ENCODE measurements around the gene RAB6C.
"Not testable (repeated sequence)": the region's sequence is repeated elsewhere in the genome, so short reads cannot be mapped to it uniquely, and the experiment has no call there.

The RAB6C gene

DNA sequence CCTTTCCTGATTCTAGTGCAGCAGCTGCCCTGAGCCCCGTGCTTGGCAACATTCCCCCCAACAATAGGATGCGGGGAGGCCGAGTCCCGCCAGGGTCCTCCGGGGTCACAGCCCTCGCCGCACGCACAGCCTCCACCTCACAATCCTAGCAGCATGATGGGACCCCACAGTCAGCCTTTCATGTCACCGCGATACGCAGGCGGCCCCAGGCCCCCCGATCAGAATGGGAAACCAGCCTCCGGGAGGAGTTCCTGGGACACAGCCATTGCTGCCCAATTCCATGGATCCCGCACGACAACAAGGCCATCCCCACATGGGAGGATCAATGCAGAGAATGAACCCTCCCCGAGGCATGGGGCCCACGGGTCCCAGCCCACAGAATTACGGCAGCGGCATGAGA lies 13.7 kb downstream of the RAB6C start:
- DNase-seq (ENCODE audit: low read depth in 2 of 2) = not testable (repeated sequence)

DNA sequence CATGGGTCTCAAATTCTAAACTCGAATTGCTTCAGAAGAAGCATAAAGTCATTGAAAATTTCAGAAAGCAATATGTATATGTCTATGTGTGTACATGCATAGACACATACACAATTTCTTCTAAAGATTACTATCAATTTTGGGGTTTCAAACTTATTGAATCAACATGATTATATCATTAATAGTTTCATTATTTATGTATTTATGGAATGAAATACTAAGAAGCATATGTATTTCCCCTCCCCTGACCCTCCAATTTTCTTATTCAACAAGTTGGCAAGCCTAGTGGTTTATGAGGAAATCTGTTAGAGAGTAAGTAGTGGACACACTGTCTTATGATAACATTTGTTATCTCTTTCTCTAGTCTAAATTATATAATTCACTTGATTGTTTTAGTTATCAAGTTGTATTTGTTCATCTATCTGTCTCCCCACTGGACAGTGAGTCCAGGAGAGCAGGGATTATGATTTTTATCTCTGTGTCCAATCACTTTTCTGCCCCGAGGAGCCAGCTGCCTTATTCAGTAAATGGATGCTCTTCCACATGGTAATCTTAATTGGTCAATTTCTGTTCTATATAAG lies 17.3 kb downstream of the RAB6C start:
- DNase-seq (ENCODE audit: low read depth in 2 of 2) = not testable (repeated sequence)

DNA sequence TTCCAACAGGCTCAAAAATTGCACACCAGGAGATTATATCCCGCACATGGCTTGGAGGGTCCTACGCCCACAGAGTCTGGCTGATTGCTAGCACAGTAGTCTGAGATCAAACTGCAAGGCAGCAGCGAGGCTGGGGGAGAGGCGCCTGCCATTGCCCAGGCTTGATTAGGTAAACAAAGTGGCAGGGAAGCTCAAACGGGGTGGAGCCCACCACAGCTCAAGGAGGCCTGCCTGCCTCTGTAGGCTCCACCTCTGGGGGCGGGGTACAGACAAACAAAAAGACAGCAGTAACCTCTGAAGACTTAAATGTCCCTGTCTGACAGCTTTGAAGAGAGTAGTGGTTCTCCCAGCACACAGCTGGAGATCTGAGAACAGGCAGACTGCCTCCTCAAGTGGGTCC lies 19.3 kb downstream of the RAB6C start:
- DNase-seq (ENCODE audit: low read depth in 2 of 2) = not testable (repeated sequence)

DNA sequence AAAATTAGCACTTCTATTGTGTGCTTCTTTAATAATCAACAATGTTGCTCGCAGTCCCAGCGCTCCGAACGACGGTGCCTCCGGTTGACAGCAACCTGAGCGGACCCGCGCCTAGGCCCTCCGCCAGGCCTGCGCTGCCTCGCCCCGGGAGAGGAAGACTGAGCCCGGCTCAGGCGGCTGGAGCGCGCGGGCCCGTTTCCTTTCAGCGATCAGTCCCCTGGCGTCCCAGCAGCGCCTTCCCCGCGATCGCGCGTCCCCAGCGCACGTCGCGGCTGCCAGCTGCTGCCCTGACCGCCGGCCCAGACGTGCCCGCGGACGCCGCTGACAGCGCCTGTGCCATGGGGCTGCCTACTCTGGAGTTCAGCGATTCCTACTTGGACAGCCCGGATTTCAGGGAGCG lies 26.4 kb downstream of the RAB6C start:
- DNase-seq (ENCODE audit: low read depth in 2 of 2) = not testable (repeated sequence)

DNA sequence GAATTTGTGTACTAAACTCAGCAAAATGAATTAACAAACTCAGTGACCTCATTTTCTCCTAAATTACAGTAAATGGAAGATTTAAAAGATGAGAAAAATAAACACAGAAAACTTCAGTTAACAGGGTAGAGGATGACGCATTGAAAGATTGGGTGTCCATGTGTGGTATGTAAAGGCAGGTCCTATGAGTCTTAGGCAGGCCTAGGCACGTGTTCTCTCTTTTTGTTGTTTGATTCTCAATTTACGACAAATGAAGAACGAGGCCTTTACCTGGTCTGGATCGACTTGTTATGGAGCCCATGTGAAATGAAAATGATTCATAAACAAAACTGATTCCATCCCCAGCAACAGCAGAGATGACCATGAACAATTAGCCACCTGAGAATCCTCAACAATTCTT lies 37.2 kb downstream of the RAB6C start:
- DNase-seq (ENCODE audit: low read depth in 2 of 2) = not testable (repeated sequence)

DNA sequence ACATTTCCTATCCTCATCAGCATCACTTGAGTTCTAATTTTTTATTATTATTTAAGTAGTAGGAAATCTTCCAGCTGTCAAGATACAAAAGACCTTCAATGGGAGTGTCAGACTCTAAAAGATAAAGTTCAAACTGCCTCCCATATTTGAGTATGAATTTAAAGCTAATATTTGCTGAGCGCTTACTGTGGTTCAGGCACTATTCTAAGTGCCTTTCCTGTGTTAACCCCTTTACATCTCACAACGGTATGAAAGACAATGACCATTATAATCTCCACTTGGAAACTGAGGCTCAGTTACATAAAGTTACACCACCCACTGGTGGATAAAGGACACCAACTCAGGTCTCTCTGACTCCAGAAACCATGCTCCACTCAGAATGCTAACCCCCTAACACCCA lies 39.9 kb downstream of the RAB6C start:
- no peak for DNase-seq (ENCODE audit: low read depth in 2 of 2)

DNA sequence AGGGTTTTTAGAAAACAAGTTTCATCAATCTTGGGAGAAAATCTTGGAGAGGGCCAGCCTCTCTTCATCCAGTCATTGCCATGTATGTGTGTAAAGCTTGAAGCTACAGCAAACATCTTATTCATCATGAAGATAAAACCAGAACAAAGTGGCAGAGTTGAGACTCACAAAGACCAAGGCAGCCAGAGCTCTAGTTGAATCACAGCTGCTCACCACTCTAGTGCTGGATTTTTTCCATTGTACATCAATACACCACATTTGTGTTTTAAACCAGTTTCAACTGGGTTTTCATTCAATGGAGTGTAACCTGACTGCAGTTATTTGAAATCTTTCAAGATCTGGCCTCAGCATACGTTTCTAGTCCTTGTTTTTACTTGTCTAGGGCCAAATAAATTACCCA lies 40.6 kb downstream of the RAB6C start:
- DNase-seq (ENCODE audit: low read depth in 2 of 2) = not testable (repeated sequence)

DNA sequence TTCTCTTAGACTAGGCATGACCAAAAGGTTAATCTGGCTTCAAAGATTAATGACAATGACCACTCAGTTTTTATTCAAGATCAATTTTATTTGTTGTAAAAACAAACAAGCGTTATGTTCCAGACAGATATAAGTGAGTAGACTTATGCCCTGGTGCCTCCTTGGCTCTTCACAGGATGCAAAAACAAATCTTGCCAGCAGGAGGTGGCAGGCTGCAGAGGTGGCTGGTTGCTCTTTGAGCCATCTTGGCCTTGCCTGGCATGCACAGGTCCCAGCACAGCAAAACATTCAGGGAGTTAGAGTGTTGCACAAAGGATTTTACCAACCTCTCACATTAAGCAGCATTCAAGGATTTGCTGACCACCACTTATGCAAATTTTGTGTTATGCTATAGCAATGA lies 46.5 kb downstream of the RAB6C start:
- DNase-seq (ENCODE audit: low read depth in 2 of 2) = not testable (repeated sequence)
